Measurements from ENCODE around the gene HSD11B2.

DNA sequence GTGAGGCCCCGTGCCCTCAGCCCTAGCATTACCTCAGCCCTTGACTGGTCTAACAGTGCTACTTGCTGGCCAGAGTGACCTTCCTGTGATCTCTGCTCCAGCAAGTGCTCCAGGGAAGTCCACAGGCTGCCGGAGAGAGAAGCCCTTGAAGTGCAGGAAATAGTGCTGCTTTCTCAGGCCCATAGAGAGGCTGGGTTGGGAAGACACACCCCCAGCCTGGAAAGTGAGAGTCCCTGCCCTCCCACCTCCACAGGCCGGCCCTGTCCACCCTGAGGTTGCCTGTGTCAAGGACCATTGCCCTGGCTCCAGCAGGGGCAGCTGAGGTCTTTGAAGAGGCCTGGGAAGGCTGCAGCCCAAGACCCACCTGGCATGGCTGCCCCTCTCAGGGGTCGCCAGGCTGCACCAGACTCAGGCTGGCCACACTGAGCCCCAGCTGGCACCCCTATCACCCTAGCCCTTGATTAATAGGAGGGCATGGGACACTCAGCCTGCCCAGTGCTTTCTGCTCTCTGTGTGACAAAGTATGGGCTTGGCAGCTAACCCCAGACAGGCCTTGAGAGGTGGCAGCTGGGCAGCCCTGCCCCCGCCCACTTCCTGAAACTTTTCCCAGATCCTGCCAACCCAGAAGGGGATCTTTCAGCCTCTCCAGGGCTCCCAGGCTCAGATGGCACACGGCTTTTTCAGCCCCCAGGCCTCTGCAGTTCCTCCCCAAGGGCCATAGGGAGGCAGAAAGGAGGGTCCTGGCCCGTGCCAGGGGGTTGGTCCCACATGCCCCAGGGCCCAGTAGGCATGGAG lies 28.3 kb downstream of the HSD11B2 start:
- TF ChIP-seq OVOL3 (tag by site-specific recombination; IDR thresholded peaks at IDR 0.05) (no peak), ZNF354C (tag by site-specific recombination; IDR thresholded peaks at IDR 0.05; ENCODE audit: borderline replicate concordance, low read depth) (no peak), ZBTB20 (tag by site-specific recombination; IDR thresholded peaks at IDR 0.05) (no peak), SCRT2 (tag by site-specific recombination; IDR thresholded peaks at IDR 0.05) (no peak)
- TF ChIP-seq, protein P1, sequence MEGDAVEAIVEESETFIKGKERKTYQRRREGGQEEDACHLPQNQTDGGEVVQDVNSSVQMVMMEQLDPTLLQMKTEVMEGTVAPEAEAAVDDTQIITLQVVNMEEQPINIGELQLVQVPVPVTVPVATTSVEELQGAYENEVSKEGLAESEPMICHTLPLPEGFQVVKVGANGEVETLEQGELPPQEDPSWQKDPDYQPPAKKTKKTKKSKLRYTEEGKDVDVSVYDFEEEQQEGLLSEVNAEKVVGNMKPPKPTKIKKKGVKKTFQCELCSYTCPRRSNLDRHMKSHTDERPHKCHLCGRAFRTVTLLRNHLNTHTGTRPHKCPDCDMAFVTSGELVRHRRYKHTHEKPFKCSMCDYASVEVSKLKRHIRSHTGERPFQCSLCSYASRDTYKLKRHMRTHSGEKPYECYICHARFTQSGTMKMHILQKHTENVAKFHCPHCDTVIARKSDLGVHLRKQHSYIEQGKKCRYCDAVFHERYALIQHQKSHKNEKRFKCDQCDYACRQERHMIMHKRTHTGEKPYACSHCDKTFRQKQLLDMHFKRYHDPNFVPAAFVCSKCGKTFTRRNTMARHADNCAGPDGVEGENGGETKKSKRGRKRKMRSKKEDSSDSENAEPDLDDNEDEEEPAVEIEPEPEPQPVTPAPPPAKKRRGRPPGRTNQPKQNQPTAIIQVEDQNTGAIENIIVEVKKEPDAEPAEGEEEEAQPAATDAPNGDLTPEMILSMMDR (tag by site-specific recombination; IDR thresholded peaks at IDR 0.05), result no peak

Data from HEK293 (cell line).